Neural progenitor cell (in vitro differentiated cells): ENCODE results near the gene LRRC59.

Experiments used
- EZH2 ChIP-seq: fragments of 200-600 bp; sonication (generic); IDR thresholded peaks from 2 replicates; pipeline ENCODE4 v1.6.1; 2017; ENCODE audit warnings: antibody characterized with exemption, mild to moderate bottlenecking, moderate library complexity
- TF ChIP-seq, protein P1 (sequence below): fragments of 200-600 bp; sonication (generic); IDR thresholded peaks from 2 replicates; pipeline ENCODE4 v1.5.1; 2017; ENCODE audit warnings: antibody characterized with exemption, mild to moderate bottlenecking

DNA sequence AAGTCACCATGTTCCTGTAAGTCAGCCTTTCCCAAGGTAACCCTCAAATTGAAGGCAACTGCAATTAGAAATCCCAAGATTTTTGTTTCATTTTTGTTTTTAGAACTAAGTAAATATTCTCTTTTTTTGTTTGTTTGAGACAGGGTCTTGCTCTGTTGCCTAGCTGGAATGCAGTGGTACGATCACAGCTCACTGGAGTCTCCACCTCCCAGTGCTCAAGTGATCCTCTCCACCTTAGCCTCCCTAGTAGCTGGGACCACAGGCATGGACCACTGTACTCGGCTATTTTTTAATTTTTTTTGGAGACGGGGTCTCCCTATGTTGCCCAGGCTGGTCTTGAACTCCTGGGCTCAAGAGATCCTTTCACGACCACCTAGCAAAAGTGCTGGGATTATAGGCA is 10.6 kb upstream of the LRRC59 start:
- no peak for TF ChIP-seq EZH2
- TF ChIP-seq, protein P1, sequence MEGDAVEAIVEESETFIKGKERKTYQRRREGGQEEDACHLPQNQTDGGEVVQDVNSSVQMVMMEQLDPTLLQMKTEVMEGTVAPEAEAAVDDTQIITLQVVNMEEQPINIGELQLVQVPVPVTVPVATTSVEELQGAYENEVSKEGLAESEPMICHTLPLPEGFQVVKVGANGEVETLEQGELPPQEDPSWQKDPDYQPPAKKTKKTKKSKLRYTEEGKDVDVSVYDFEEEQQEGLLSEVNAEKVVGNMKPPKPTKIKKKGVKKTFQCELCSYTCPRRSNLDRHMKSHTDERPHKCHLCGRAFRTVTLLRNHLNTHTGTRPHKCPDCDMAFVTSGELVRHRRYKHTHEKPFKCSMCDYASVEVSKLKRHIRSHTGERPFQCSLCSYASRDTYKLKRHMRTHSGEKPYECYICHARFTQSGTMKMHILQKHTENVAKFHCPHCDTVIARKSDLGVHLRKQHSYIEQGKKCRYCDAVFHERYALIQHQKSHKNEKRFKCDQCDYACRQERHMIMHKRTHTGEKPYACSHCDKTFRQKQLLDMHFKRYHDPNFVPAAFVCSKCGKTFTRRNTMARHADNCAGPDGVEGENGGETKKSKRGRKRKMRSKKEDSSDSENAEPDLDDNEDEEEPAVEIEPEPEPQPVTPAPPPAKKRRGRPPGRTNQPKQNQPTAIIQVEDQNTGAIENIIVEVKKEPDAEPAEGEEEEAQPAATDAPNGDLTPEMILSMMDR: no peak
